Gastroesophageal sphincter (tissue), 3 donors: ENCODE results near the gene SYF2.

ENCODE experiments used
- CTCF ChIP-seq, 4 experiments: fragments of 200-600 bp in 2 of 4; fragments of 450-650 bp in 2 of 4; sonication (generic) in 1 of 4; IDR thresholded peaks; one replicate each; pipeline ENCODE4 v1.5.1; 2017 to 2019; ENCODE audit warnings: antibody characterized with exemption in 4 of 4, mild to moderate bottlenecking in 2 of 4, moderate library complexity in 2 of 4
- EP300 ChIP-seq: sonication (generic); formaldehyde crosslinking; IDR thresholded peaks from one replicate; pipeline ENCODE4 v1.6.1; 2017; ENCODE audit warnings: antibody characterized with exemption, mild to moderate bottlenecking

- no peak for TF ChIP-seq EP300
- TF ChIP-seq CTCF (IDR thresholded peaks at IDR 0.05), result no peak
Observed at GRCh38 chr1:25186161-25187007, 45.9 kb downstream of the SYF2 start.
